ENCODE data around the gene SMARCD2.

Gene SMARCD2

DNA sequence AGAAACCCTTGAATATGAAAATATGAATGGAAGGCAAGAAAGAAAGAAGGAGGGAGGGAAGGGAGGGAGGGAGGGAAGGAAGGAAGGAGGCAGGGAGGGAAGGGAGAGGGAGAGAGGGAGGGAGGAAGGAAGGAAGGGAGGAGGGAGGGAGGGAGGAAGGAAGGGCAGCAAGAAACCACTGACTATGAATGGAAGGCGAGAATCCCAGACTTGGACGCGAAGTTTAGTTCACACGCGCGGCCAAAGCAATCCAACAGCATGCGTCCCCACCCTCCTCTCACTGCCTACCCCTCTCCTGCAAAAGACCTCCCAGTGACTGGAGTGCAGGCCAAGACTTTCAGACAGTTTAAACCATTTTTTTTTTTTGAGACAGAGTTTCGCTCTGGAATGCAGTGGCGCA is 7.9 kb upstream of the SMARCD2 start:
- DNase-seq: no peak

DNA sequence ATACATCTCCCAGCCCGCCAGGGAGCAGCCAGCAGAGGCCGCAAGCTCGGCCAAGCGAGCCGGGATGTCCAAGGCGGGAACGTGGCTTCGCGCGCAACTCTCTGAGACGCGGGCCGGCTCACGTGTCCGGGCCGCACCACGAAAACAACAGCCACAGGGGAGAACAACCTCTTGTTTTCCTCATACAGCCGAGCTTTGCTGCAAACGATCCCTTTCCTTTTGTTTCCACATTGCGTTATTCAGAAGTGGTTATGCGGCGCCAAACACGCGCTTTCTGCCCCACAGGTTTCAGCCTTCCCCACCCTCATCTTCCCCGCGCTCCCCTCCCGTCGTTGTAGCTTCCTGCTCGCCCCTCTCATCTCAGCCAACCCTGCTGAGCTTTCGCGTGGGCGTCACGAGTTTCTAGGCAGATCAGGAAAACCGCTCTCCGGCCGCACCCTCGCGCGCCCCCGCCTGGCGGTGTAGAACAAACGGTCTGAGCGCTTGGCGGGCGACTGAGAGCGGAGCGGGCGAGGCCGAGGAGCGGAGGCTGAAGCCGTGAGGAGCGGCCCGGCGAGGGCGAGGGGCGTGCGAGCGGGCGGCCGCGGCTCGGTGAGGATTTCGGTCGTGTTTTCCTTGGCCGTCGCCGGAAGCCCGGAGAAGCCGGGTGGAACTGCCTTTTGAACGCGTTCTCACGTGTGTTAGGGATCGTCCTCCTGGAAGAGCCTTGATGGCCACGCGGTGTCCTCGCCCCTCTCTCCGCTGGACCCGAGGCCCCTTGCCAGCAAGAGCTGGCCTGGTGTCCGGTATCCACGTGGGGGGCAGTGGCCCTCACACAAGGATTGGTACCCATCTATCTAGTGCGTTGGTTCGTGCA is 6.6 kb upstream of the SMARCD2 start:
- peak; percentile 97 to 98 for DNase-seq

DNA sequence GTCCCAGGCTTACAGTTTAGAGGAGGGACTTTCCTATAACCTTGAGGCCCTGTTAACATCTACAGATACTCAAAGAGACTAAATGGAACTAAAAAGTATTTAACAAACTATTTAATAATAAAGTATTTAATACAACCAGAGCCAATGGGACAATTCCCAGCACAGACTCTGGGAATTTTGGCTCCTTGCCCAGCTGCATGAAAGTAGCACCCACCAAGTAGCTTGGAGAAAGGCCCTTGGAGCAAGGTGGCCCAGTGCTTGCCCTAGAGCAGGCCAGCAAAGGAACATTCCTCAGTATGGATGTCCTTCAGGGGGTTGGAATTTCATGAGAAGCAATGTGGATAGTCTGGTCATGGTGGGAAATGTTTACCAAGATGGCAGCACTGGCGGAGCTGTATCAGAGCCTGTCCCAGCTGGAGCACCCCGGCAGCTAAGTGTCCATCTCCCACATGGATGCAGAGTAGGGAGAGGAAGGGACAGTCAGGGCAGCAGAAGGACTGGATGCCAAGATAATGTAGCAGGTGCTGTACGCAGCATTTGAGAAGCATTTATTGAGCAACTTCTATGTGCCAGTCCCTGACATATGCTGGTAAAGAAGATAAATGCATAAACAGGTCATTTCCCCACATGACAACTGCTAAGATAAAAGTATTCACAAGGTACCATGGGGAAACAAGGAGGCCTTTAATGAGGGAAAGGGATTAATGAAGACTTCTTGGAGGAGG is 5.2 kb upstream of the SMARCD2 start:
- DNase-seq: no peak

DNA sequence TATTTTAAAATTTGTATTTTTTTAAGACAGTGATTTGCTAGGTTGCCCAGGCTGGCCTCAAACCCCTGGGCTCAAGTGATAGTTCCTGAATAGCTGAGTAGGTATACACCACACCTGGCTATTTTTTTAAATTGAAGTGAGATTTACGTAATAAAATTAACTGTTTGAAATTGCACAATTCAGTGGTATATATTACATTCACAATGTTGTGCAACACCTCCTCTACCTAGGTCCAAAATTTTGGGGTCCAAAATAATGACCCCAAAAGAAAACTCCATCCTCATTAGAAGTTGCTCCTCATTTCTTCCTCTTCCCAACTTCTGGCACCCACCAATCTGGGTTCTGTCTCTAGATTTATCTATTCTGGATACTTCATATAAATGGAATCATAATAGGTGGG is 3.0 kb upstream of the SMARCD2 start:
- no peak for DNase-seq

DNA sequence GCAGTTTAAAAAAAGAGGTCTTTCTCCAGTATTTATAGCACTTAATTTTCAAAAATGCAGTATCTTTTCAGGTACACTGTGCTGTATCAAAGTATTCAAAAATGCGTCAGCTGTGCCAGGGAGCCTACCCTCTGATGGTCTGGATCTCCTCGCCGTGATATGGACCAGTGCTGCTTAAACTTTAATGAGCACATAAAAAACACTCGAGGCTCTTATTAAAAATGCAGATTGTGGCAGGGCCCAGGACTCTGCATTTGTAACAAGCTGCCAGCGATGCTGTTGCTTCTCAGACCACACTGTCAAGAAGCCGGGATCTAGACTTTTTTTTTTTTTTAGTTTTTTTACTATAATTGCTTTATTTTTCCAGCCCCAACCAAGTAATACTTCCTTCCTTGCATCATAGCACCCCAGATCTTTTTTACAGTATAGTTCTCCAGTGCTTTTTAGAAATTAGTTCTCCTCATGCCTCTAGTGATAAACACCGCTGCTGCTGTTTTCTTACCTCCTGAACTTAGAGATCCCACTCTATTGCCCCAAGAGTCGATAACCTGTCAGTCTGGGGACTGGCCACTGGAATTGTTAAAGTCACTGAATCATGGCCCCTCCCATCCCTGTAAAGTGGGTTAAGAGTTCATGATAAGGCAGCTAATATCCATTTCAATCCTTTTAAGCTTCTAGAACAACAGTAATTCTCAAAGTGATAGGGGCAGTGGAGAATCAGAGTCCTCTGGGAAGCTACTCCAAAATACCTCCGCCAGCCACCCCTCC is 1.6 kb upstream of the SMARCD2 start:
- DNase-seq: no peak

DNA sequence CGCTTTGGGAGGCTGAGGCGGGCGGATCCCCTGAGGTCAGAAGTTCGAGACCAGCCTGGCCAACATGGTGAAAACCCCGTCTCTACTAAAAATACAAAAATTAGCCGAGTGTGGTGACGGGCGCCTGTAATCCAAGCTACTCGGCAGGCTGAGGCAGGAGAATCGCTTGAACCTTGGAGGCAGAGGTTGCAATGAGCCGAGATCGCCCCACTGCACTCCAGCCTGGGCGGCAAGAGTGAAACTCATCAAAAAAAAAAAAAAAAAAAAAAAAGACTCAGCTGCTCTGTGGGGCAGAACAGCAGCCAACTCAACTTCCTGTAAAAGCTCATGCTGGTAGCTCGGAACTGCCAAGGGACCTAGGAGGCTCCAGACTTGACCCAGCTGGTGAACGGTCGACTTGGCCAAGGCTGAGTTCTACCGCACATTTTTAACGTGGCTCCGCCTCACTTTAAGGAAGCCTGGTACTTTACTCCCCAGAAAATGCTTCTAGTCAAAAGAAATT is 953 bp upstream of the SMARCD2 start:
- peak; percentile 73 to 77 for DNase-seq

DNA sequence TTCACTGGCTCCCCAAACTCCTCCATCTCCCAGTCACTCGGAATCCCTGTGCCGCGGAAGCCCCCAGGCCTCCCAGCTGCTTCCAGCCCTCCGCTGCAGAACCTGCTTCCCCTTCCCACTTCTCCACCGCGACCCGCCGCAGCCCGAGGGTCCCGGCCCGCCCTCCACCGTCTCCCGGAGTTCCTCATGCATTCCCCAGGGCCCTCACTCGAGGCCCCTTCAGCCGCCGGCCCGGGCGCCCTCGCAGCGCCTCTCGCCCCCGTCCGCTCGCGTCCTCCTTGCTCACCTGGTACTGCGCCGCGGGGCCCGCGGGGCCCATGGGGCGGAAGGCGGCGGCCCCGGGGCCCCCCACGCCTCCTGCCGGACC is 329 bp downstream of the SMARCD2 start:
- DNase-seq: peak; percentile 5 to 19

DNA sequence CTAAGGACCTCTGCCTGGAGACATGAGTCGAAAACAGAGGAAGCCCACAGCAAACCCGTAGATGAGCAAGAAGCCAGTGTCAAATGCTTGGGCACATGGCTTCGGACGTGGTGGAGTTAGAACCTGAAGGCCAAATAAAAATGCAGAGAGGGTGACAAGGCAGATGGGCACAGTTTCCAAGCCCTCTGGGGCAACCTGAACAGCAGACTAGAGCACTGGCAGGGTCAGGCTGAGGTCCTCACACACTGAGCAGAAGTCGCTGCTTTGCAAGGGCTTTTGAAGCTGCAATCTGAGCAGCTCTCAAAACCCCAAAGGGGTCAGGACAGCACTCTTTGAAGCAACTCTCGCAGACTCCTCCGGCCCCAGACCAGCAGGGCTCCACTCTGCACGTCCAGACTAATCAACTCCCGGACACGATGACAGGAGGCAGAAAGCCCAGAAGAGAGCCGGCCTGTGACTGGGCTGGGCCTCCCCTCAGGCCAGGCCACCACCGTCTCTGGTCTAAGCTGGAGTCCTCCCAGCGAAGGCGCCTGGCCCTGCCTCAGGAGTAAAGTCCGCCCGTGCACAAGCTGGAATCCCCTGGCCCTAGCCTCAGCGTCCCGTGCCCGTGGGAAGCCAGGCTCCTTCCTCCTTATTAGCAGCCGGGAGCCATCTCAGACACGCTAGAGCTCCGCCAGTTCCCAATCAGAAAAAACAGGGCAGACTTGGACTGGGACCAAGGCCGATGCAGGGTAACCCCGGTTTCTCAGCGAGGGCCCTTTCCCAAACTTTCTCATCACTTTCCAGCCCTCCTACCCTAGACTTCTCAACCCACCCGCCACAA is 924 bp downstream of the SMARCD2 start:
- DNase-seq: peak; percentile 46 to 69

DNA sequence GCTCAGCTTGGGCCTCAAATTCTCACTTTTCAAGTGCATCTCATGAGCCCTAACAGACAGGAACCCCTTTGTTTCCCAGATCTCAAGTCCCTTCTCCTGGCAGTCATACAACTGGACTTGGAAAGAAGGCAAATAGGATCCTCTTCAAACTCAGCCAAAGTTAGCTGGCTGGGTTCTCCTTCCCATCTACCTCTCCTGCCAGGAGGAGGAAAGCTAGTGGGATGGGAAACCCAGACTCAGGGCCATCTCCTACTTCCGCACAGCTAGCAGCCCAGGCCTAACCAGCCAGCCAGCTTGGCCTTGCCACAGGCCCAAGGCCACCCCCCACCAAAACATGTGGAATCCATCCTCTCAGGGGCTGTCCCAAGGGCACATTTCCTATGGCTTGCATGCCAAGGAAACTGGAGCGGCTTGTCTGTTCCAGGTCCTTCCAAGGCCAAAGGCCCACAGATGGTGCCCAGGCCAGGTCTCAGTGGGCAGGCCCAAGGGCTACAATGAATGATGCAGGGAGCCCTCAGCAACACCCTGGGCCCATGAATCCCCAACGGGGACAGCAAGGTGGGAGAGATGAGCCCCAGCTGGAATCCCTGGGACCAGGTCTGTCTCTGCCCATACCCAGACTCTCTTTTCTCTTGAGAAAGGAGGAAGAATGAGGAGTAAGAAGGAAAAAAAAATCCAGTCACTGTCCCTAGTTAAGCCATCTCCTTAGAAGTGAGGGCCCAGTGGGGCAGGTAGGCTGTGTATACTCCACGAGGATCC is 1.7 kb downstream of the SMARCD2 start:
- peak in 1 of 2 donors; percentile 3 for DNase-seq

DNA sequence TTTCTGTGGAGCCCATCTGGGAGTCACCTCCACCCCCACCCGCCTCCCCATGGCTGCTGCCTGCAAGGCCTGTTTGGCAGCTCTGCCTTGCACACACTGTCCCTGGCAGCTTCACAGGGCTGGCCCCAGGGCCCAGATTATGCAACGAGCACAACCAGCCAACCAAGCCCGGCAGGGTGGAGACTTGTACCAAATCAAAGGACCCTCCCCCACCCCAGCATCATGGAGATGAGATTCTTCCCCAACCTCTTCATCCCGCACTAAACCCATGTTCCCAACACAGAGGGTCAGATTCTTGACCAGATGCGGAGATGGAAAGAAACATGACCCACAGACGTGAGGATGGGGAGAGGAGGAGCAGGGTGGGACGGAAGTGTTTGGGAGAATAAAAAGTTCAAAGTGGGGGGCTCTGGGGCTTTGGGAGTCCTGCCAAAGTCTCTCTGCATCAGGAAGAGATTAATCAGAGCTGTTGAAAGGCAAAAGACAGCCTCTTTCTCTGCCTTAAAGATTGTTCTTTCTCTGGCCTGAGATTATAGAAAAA is 3.8 kb downstream of the SMARCD2 start:
- no peak for DNase-seq

DNA sequence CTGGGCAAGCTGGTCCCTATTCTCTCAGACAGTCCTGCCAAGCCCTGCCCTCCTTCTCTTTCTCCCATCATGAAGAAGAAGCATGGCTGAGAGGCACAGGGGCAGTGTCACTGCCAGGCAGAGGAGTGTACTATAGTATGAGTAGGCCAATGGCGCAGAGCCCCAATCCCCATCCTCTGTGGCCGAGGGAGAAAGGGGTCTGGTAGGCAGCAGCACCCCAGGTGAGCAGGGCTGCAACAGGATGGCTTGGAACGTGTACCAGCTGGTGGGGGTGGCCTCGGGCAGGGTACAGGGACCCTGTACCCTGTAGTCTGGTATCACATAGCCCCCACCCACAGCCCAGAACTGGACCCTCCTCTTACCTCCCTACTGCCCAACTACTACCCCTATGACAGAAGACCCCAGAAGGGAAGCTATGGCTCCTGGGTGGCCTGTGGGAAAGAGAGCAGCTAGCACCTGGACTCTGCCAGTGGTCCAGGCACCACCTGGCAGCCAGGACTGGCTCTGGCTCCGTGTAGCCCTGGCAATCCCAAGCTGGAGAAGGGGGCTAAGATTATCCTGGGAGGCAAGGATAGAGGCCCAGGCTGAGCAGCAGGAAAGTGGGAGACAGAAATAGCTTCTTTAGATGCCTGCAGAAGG is 4.4 kb downstream of the SMARCD2 start:
- no peak for DNase-seq

DNA sequence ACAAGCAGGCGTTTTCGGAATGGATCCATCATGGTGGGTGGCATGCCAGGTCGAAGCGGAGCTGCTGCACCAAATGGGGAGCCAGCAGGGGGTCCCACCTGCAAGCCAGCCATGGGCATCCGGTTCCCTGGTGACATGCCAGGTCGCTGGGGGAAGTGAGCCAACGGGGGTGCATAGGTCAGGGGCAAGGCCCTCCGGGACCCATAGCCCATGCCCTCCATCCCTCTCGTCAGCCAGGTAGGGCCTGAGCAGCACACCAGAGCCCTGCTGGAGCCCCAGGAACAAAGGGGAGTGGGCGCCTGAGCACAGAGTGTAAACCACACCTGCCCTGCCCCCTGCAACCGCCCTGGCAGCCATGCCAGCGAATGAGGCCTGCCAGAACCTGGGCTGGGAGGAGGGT is 5.0 kb downstream of the SMARCD2 start:
- DNase-seq: no peak

DNA sequence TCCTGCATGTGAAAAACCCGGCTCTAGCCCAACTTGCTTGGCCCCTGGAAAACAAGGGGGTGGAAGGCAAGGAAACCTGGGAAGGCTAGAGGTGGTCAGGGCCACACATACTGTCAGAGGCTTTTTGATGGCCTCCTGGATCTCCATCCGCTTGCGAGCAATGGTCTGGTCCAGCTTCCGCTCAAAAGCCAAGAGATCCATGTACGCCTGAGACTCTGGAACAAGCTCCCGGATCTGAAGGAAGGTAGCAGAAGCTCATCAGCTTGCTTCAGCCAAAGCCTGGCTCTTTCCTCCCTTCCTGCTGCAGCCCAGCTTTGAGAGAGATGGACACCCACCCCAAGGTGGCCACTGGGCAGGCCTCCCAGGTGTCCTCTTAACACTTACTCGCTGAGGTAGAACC is 5.7 kb downstream of the SMARCD2 start:
- DNase-seq: no peak

DNA sequence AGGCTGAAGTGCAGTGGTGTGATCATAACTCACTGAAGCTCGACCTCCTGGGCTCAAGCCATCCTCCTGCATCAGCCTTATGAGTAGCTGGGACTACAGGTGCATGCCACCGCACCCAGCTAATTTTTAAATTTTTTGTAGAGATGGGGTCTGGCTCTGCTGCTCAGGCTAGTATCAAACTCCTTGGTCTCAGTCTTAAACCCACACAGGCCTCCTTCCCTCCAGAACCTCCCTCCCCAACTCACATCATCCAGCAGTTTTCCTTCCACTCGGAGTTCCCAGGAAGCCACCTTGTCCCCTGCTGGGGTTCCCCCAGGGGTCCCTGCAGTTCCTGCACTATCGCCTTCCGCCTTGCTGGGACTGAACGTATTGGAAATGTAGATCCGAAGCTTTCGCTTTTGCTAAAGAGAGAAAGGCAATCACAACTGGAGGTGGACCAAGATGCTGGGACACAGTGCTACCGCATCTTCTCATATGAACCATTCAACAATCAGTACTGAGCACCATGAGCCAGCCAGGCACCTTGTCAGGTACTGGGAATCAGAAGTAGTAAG is 7.2 kb downstream of the SMARCD2 start:
- DNase-seq: no peak

DNA sequence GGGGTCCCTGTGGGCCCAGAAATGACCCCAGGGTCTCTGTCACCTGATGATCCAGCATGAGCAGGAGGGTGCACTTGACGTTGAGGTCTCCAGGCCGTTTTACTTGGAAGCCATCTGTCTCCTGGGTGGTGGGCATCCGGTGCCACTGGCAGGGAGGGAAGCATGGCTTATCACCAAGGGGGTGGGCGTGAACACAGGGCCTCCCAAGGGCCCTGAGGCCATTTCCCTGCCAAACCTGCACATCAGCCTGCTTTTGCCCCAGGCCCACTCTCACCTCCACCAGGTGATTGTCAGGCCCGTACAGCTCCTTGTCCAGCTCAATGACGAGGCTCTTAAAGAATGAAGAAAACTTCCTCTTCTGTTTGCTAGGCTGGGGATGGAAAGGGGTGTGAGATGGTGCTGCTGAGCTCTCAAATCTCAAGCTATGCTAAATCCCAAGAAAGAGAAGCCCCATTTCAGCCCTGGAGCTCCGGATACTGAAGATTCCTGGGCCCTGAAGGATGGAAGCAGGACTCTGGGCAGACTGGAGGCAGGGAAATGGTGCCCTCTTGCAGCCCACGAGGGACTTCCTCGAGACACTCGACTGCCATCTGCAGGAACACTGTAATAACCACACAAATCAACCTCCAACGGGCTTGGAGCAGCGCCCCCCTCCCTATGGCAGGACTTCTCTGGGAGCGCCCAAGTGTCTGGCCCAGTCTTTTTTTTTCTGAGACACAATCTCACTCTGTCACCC is 7.9 kb downstream of the SMARCD2 start:
- DNase-seq: peak; percentile 68 to 81

DNA sequence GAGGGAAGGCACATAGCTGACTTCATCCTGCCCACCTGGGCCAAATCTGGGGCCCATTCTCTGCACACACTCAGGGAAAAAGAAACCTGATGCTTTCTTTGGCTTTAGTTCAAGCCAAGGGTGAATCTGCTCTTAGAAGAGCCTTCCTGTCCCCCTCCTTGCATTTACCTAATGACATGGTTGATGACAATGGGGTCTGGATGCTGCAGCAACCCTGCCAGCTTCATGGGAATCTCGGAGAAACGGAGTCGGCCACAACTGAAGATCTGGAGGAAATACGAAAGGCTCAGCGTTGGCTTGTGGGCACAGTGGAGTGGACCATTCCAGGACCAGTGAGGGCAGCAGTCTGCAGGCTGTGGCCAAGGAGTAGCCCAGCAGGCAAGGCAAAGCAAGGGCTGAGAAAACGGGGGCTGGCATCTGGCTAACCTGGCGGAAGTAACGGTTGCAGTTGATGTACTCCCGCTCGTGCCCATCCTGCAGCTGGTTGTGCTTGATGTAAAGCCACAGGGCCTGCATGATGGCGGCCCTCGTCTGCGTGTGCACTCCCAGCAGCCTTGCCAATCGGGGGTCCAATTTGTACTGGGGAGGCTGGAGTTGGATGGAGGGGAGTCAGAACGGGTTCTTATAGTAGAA is 8.6 kb downstream of the SMARCD2 start:
- no peak for DNase-seq

DNA sequence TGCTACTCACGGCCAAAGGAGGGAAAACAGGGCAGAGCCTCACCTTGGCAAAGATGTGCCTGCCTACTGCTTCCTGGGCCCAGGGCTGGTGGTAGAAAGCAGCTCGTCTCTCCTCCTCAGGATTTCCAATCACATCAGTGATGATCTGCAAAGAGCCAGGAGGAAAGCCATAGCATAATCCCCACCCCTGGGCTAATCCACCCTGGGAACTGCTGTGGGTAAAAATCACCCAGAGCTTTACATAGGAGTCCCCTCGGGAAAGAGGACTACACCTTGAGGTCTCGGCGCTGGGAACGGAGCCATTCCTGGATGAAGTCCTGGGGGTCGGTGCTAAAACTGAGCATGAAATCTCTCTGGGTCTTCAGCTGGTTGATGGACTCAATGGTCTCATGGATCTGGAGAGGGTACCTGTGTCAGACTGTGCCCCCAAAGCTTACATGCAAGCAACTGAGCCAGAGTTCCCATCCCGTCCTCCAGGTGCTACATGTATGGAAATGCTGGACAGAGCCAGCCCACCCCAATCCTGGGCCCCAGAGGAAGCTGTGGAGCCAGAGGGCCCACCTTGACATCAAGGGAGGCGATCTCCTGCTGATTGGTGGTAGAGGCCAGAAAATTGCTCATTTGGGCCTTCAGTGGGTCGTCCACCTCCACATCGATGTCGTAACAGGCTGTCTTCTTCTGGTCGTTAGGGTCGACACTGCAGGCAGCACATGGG is 9.3 kb downstream of the SMARCD2 start:
- DNase-seq: no peak

DNA sequence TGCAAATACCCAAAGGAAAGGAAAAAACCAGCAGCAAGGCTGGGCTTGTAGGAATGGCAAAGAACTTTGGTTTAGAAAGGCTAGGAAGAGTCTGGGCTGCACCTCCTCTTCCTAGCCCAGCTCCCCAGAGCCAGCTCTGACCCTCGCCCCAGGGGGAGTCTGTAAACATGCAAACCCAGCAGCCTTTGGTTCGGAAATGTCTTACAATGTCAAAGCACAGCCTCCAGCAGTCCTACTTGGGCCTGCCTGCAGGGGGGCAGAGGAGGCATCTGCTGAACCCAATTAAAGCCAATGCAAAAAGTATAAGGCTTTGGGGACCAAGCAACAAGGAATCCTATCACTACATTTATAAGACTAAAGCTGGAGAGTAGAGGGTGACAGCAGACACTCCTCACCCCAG is 10.0 kb downstream of the SMARCD2 start:
- DNase-seq: no peak

Data from inflammatory macrophage (primary cell).